Measurements from ENCODE around the gene FAM171A1.
"Not testable (repeated sequence)": the region's sequence is repeated elsewhere in the genome, so short reads cannot be mapped to it uniquely, and the experiment has no call there.

FAM171A1 gene

GRCh38 chr10:15306735-15307280 is 64.3 kb downstream of the FAM171A1 start:
- H3K36me3 ChIP-seq (ENCODE audit: low read depth): no peaks in the 10 kb centered on the region
- DNase-seq (ENCODE audit: low spot score): no peak
- ATAC-seq (ENCODE audit: low read depth): no peak
- H3K27ac ChIP-seq (ENCODE audit: poor library complexity, severe bottlenecking): no peak overlapping the region
- no peak for TF ChIP-seq CTCF (IDR thresholded peaks at IDR 0.05; ENCODE audit: poor library complexity, severe bottlenecking)
- no peak overlapping the region for H3K4me3 ChIP-seq (ENCODE audit: severe bottlenecking)
- no peaks in the 10 kb centered on the region for H3K27me3 ChIP-seq (ENCODE audit: insufficient read depth, poor library complexity, severe bottlenecking)
- no peaks in the 10 kb centered on the region for H3K4me1 ChIP-seq (ENCODE audit: insufficient read depth, poor library complexity, severe bottlenecking)
- H3K9me3 ChIP-seq (ENCODE audit: severe bottlenecking): no peaks in the 10 kb centered on the region

GRCh38 chr10:15305634-15306033 is 65.5 kb downstream of the FAM171A1 start:
- TF ChIP-seq CTCF (IDR thresholded peaks at IDR 0.05; ENCODE audit: poor library complexity, severe bottlenecking): no peak
- ATAC-seq (ENCODE audit: low read depth): no peak

GRCh38 chr10:15305161-15305560 is 65.9 kb downstream of the FAM171A1 start:
- Histone ChIP-seq H3K9me3 (ENCODE audit: severe bottlenecking) (no peaks in the 10 kb centered on the region), H3K4me1 (ENCODE audit: insufficient read depth, poor library complexity, severe bottlenecking) (no peaks in the 10 kb centered on the region), H3K36me3 (ENCODE audit: low read depth) (no peaks in the 10 kb centered on the region), H3K27ac (ENCODE audit: poor library complexity, severe bottlenecking) (no peak overlapping the region), H3K4me3 (ENCODE audit: severe bottlenecking) (no peak overlapping the region), H3K27me3 (ENCODE audit: insufficient read depth, poor library complexity, severe bottlenecking) (no peaks in the 10 kb centered on the region)
- ATAC-seq (ENCODE audit: low read depth) (no peak), DNase-seq (ENCODE audit: low spot score) (no peak)
- no peak for TF ChIP-seq CTCF (IDR thresholded peaks at IDR 0.05; ENCODE audit: poor library complexity, severe bottlenecking)

More at GRCh38 chr10:15305634-15306033, 65.5 kb downstream of the FAM171A1 start:
- DNase-seq (ENCODE audit: low spot score): no peak
- Histone ChIP-seq H3K27me3 (ENCODE audit: insufficient read depth, poor library complexity, severe bottlenecking) (no peaks in the 10 kb centered on the region), H3K4me3 (ENCODE audit: severe bottlenecking) (no peak overlapping the region), H3K27ac (ENCODE audit: poor library complexity, severe bottlenecking) (no peak overlapping the region), H3K36me3 (ENCODE audit: low read depth) (no peaks in the 10 kb centered on the region), H3K4me1 (ENCODE audit: insufficient read depth, poor library complexity, severe bottlenecking) (no peaks in the 10 kb centered on the region), H3K9me3 (ENCODE audit: severe bottlenecking) (no peaks in the 10 kb centered on the region)

GRCh38 chr10:15302188-15302956 is 68.7 kb downstream of the FAM171A1 start:
- H3K9me3 ChIP-seq (ENCODE audit: severe bottlenecking); H3K27me3 ChIP-seq (ENCODE audit: insufficient read depth, poor library complexity, severe bottlenecking); H3K36me3 ChIP-seq (ENCODE audit: low read depth); H3K4me3 ChIP-seq (ENCODE audit: severe bottlenecking); ATAC-seq (ENCODE audit: low read depth); DNase-seq (ENCODE audit: low spot score); H3K4me1 ChIP-seq (ENCODE audit: insufficient read depth, poor library complexity, severe bottlenecking); H3K27ac ChIP-seq (ENCODE audit: poor library complexity, severe bottlenecking): not testable (repeated sequence)

- Histone ChIP-seq H3K4me3 (ENCODE audit: severe bottlenecking) (no peak overlapping the region), H3K27ac (ENCODE audit: poor library complexity, severe bottlenecking) (no peak overlapping the region), H3K27me3 (ENCODE audit: insufficient read depth, poor library complexity, severe bottlenecking) (no peaks in the 10 kb centered on the region), H3K9me3 (ENCODE audit: severe bottlenecking) (no peaks in the 10 kb centered on the region), H3K4me1 (ENCODE audit: insufficient read depth, poor library complexity, severe bottlenecking) (no peaks in the 10 kb centered on the region), H3K36me3 (ENCODE audit: low read depth) (no peaks in the 10 kb centered on the region)
- ATAC-seq (ENCODE audit: low read depth): no peak
- no peak for DNase-seq (ENCODE audit: low spot score)
- no peak for TF ChIP-seq CTCF (IDR thresholded peaks at IDR 0.05; ENCODE audit: poor library complexity, severe bottlenecking)
Observed at GRCh38 chr10:15300697-15301096, 70.4 kb downstream of the FAM171A1 start.
